GM12873 (cell line): ENCODE measurements around the gene SLK.

Experiments used
- CTCF ChIP-seq: IDR thresholded peaks from 2 replicates; pipeline ENCODE4 v1.5.1; 2012; ENCODE audit warnings: low read depth, mild to moderate bottlenecking, moderate library complexity, low read length, control low read depth; ENCODE audit not compliant: insufficient read depth; ENCODE audit errors: missing control alignments

Gene SLK

GRCh38 chr10:103954543-103954942, 12.4 kb upstream of the SLK start:
- no peak for TF ChIP-seq CTCF

GRCh38 chr10:103958996-103959395, 7.9 kb upstream of the SLK start:
- TF ChIP-seq CTCF = no peak

- no peak for TF ChIP-seq CTCF
Observed at GRCh38 chr10:103960103-103960502, 6.8 kb upstream of the SLK start.

GRCh38 chr10:103967448-103968071, 620 bp downstream of the SLK start:
- TF ChIP-seq CTCF = no peak

- no peak for TF ChIP-seq CTCF
Observed at GRCh38 chr10:103968441-103969391, 1.8 kb downstream of the SLK start.

- TF ChIP-seq CTCF = no peak
Observed at GRCh38 chr10:103969436-103969835, 2.5 kb downstream of the SLK start.

- no peak for TF ChIP-seq CTCF
Observed at GRCh38 chr10:103969857-103970627, 3.1 kb downstream of the SLK start.
